ENCODE measurements around the gene PLOD2.
"Not testable (repeated sequence)": the region's sequence is repeated elsewhere in the genome, so short reads cannot be mapped to it uniquely, and the experiment has no call there.

The PLOD2 gene

GRCh38 chr3:146128939-146129338 is 32.0 kb downstream of the PLOD2 start:
- H3K9me3 ChIP-seq (ENCODE audit: control insufficient read depth, low read length) = no peaks in the 10 kb centered on the region
- no peak overlapping the region for H3K27ac ChIP-seq (ENCODE audit: insufficient read depth, low read length, poor library complexity, severe bottlenecking)
- no peaks in the 10 kb centered on the region for H3K27me3 ChIP-seq (replicated peaks; ENCODE audit: control insufficient read depth, insufficient read depth, low read length, poor library complexity, severe bottlenecking)
- no peaks in the 10 kb centered on the region for H3K36me3 ChIP-seq (ENCODE audit: control insufficient read depth, insufficient read depth, low read length)
- DNase-seq = no peak
- no peak overlapping the region for H3K4me3 ChIP-seq (ENCODE audit: insufficient read depth, low read depth, low read length, poor library complexity, severe bottlenecking)
- no peaks in the 10 kb centered on the region for H3K4me1 ChIP-seq (ENCODE audit: control insufficient read depth, insufficient read depth, low read length, poor library complexity, severe bottlenecking)

GRCh38 chr3:146128179-146128578 is 32.8 kb downstream of the PLOD2 start:
- Histone ChIP-seq H3K9me3 (ENCODE audit: control insufficient read depth, low read length) (no peaks in the 10 kb centered on the region), H3K27ac (ENCODE audit: insufficient read depth, low read length, poor library complexity, severe bottlenecking) (no peak overlapping the region), H3K36me3 (ENCODE audit: control insufficient read depth, insufficient read depth, low read length) (no peaks in the 10 kb centered on the region), H3K4me1 (ENCODE audit: control insufficient read depth, insufficient read depth, low read length, poor library complexity, severe bottlenecking) (no peaks in the 10 kb centered on the region), H3K27me3 (replicated peaks; ENCODE audit: control insufficient read depth, insufficient read depth, low read length, poor library complexity, severe bottlenecking) (no peaks in the 10 kb centered on the region), H3K4me3 (ENCODE audit: insufficient read depth, low read depth, low read length, poor library complexity, severe bottlenecking) (no peak overlapping the region)
- DNase-seq = no peak

GRCh38 chr3:146125951-146126350 is 35.0 kb downstream of the PLOD2 start:
- H3K4me3 ChIP-seq (ENCODE audit: insufficient read depth, low read depth, low read length, poor library complexity, severe bottlenecking) = no peak overlapping the region
- H3K4me1 ChIP-seq (ENCODE audit: control insufficient read depth, insufficient read depth, low read length, poor library complexity, severe bottlenecking) = no peaks in the 10 kb centered on the region
- DNase-seq = no peak
- H3K36me3 ChIP-seq (ENCODE audit: control insufficient read depth, insufficient read depth, low read length) = no peaks in the 10 kb centered on the region
- no peaks in the 10 kb centered on the region for H3K9me3 ChIP-seq (ENCODE audit: control insufficient read depth, low read length)
- no peaks in the 10 kb centered on the region for H3K27me3 ChIP-seq (replicated peaks; ENCODE audit: control insufficient read depth, insufficient read depth, low read length, poor library complexity, severe bottlenecking)
- H3K27ac ChIP-seq (ENCODE audit: insufficient read depth, low read length, poor library complexity, severe bottlenecking) = no peak overlapping the region

GRCh38 chr3:146124126-146124801 is 36.7 kb downstream of the PLOD2 start:
- no peak for DNase-seq
- Histone ChIP-seq H3K27me3 (replicated peaks; ENCODE audit: control insufficient read depth, insufficient read depth, low read length, poor library complexity, severe bottlenecking) (no peaks in the 10 kb centered on the region), H3K27ac (ENCODE audit: insufficient read depth, low read length, poor library complexity, severe bottlenecking) (no peak overlapping the region), H3K36me3 (ENCODE audit: control insufficient read depth, insufficient read depth, low read length) (no peaks in the 10 kb centered on the region), H3K9me3 (ENCODE audit: control insufficient read depth, low read length) (no peaks in the 10 kb centered on the region), H3K4me3 (ENCODE audit: insufficient read depth, low read depth, low read length, poor library complexity, severe bottlenecking) (no peak overlapping the region), H3K4me1 (ENCODE audit: control insufficient read depth, insufficient read depth, low read length, poor library complexity, severe bottlenecking) (no peaks in the 10 kb centered on the region)

GRCh38 chr3:146117406-146118285 is 43.3 kb downstream of the PLOD2 start:
- Histone ChIP-seq H3K36me3 (ENCODE audit: control insufficient read depth, insufficient read depth, low read length) (no peaks in the 10 kb centered on the region), H3K27ac (ENCODE audit: insufficient read depth, low read length, poor library complexity, severe bottlenecking) (no peak overlapping the region), H3K27me3 (replicated peaks; ENCODE audit: control insufficient read depth, insufficient read depth, low read length, poor library complexity, severe bottlenecking) (no peaks in the 10 kb centered on the region), H3K9me3 (ENCODE audit: control insufficient read depth, low read length) (no peaks in the 10 kb centered on the region), H3K4me3 (ENCODE audit: insufficient read depth, low read depth, low read length, poor library complexity, severe bottlenecking) (no peak overlapping the region), H3K4me1 (ENCODE audit: control insufficient read depth, insufficient read depth, low read length, poor library complexity, severe bottlenecking) (no peaks in the 10 kb centered on the region)
- DNase-seq = no peak

- H3K27me3 ChIP-seq (replicated peaks; ENCODE audit: control insufficient read depth, insufficient read depth, low read length, poor library complexity, severe bottlenecking) = no peaks in the 10 kb centered on the region
- no peak overlapping the region for H3K4me3 ChIP-seq (ENCODE audit: insufficient read depth, low read depth, low read length, poor library complexity, severe bottlenecking)
- no peaks in the 10 kb centered on the region for H3K4me1 ChIP-seq (ENCODE audit: control insufficient read depth, insufficient read depth, low read length, poor library complexity, severe bottlenecking)
- no peaks in the 10 kb centered on the region for H3K36me3 ChIP-seq (ENCODE audit: control insufficient read depth, insufficient read depth, low read length)
- H3K27ac ChIP-seq (ENCODE audit: insufficient read depth, low read length, poor library complexity, severe bottlenecking) = no peak overlapping the region
- DNase-seq = no peak
- no peaks in the 10 kb centered on the region for H3K9me3 ChIP-seq (ENCODE audit: control insufficient read depth, low read length)
Observed at GRCh38 chr3:146115619-146116018, 45.4 kb downstream of the PLOD2 start.

GRCh38 chr3:146113804-146114203 is 47.2 kb downstream of the PLOD2 start:
- H3K27ac ChIP-seq (ENCODE audit: insufficient read depth, low read length, poor library complexity, severe bottlenecking); H3K4me1 ChIP-seq (ENCODE audit: control insufficient read depth, insufficient read depth, low read length, poor library complexity, severe bottlenecking); H3K9me3 ChIP-seq (ENCODE audit: control insufficient read depth, low read length); H3K4me3 ChIP-seq (ENCODE audit: insufficient read depth, low read depth, low read length, poor library complexity, severe bottlenecking); H3K27me3 ChIP-seq (replicated peaks; ENCODE audit: control insufficient read depth, insufficient read depth, low read length, poor library complexity, severe bottlenecking); DNase-seq; H3K36me3 ChIP-seq (ENCODE audit: control insufficient read depth, insufficient read depth, low read length): not testable (repeated sequence)

- DNase-seq = no peak
- Histone ChIP-seq H3K4me3 (ENCODE audit: insufficient read depth, low read depth, low read length, poor library complexity, severe bottlenecking) (no peak overlapping the region), H3K36me3 (ENCODE audit: control insufficient read depth, insufficient read depth, low read length) (no peaks in the 10 kb centered on the region), H3K27ac (ENCODE audit: insufficient read depth, low read length, poor library complexity, severe bottlenecking) (no peak overlapping the region), H3K4me1 (ENCODE audit: control insufficient read depth, insufficient read depth, low read length, poor library complexity, severe bottlenecking) (no peaks in the 10 kb centered on the region), H3K27me3 (replicated peaks; ENCODE audit: control insufficient read depth, insufficient read depth, low read length, poor library complexity, severe bottlenecking) (no peaks in the 10 kb centered on the region), H3K9me3 (ENCODE audit: control insufficient read depth, low read length) (no peaks in the 10 kb centered on the region)
Observed at GRCh38 chr3:146111337-146111736, 49.6 kb downstream of the PLOD2 start.

- H3K4me3 ChIP-seq (ENCODE audit: insufficient read depth, low read depth, low read length, poor library complexity, severe bottlenecking) = no peak overlapping the region
- no peaks in the 10 kb centered on the region for H3K36me3 ChIP-seq (ENCODE audit: control insufficient read depth, insufficient read depth, low read length)
- H3K27ac ChIP-seq (ENCODE audit: insufficient read depth, low read length, poor library complexity, severe bottlenecking) = no peak overlapping the region
- no peaks in the 10 kb centered on the region for H3K4me1 ChIP-seq (ENCODE audit: control insufficient read depth, insufficient read depth, low read length, poor library complexity, severe bottlenecking)
- DNase-seq = no peak
- H3K27me3 ChIP-seq (replicated peaks; ENCODE audit: control insufficient read depth, insufficient read depth, low read length, poor library complexity, severe bottlenecking) = no peaks in the 10 kb centered on the region
- H3K9me3 ChIP-seq (ENCODE audit: control insufficient read depth, low read length) = no peaks in the 10 kb centered on the region
Observed at GRCh38 chr3:146110161-146110560, 50.8 kb downstream of the PLOD2 start.

- DNase-seq = no peak
- H3K27me3 ChIP-seq (replicated peaks; ENCODE audit: control insufficient read depth, insufficient read depth, low read length, poor library complexity, severe bottlenecking) = no peaks in the 10 kb centered on the region
- H3K36me3 ChIP-seq (ENCODE audit: control insufficient read depth, insufficient read depth, low read length) = no peaks in the 10 kb centered on the region
- no peak overlapping the region for H3K27ac ChIP-seq (ENCODE audit: insufficient read depth, low read length, poor library complexity, severe bottlenecking)
- no peak overlapping the region for H3K4me3 ChIP-seq (ENCODE audit: insufficient read depth, low read depth, low read length, poor library complexity, severe bottlenecking)
- no peaks in the 10 kb centered on the region for H3K4me1 ChIP-seq (ENCODE audit: control insufficient read depth, insufficient read depth, low read length, poor library complexity, severe bottlenecking)
- H3K9me3 ChIP-seq (ENCODE audit: control insufficient read depth, low read length) = no peaks in the 10 kb centered on the region
Observed at GRCh38 chr3:146106986-146107385, 54.0 kb downstream of the PLOD2 start.

Measured in effector memory CD4-positive, alpha-beta T cell (primary cell).